Adrenal gland (tissue), 12 donors: Measurements from ENCODE around the gene MACROD2. TPM values are rescaled to one million over a fixed set of nuclear protein-coding genes. Genes with fewer than 3 reads are reported as not detected.

Experiments
- DNase-seq, 7 donors: peaks; one replicate each; pipeline ENCODE4 v3.0.0-alpha.2; 2019 to 2020
- H3K27ac ChIP-seq, 5 donors: fragments of 200-600 bp; sonication (generic) in 4 of 5; 1 replicate in 3 of 5; 2 replicates in 2 of 5; pipeline versions ENCODE4 v1.5.1 to v1.8.0; 2016 to 2020; ENCODE audit warnings: mild to moderate bottlenecking in 1 of 5
- H3K27me3 ChIP-seq: fragments of 200-600 bp; 2 replicates; pipeline ENCODE4 v1.8.0; 2021
- H3K36me3 ChIP-seq, 2 donors: fragments of 200-600 bp; replicated peaks in 1 of 2; 1 replicate in 1 of 2; 2 replicates in 1 of 2; pipeline versions ENCODE4 v1.5.1 to v1.8.0; 2018 to 2022
- H3K4me1 ChIP-seq, 2 donors: fragments of 200-600 bp; replicated peaks in 1 of 2; 1 replicate in 1 of 2; 2 replicates in 1 of 2; pipeline versions ENCODE4 v1.5.1 to v1.8.0; 2018 to 2021
- H3K4me3 ChIP-seq, 4 donors: fragments of 200-600 bp; sonication (generic) in 3 of 4; one replicate each; pipeline ENCODE4 v1.5.1; 2016 to 2018
- H3K9me3 ChIP-seq, 3 donors: fragments of 200-600 bp; sonication (generic) in 1 of 3; replicated peaks in 1 of 3; 1 replicate in 2 of 3; 2 replicates in 1 of 3; pipeline versions ENCODE4 v1.5.1 to v1.8.0; 2016 to 2021
- CTCF ChIP-seq, 6 experiments: fragments of 450-650 bp in 4 of 6; fragments of 200-600 bp in 2 of 6; sonication (generic) in 1 of 6; IDR thresholded peaks; 1 replicate in 5 of 6; 2 replicates in 1 of 6; pipeline versions ENCODE4 v1.5.1 to v1.8.0; 2016 to 2021; ENCODE audit warnings: antibody characterized with exemption in 6 of 6, mild to moderate bottlenecking in 2 of 6, moderate library complexity in 1 of 6
- POLR2A ChIP-seq, 2 donors: fragments of 450-650 bp; IDR thresholded peaks; one replicate each; pipeline ENCODE4 v1.6.1; 2017; ENCODE audit warnings: antibody characterized with exemption in 2 of 2, mild to moderate bottlenecking in 2 of 2, moderate library complexity in 1 of 2
- WGBS, 4 donors: extraction: QIAGEN DNeasy Blood & Tissue Kit in 2 of 4; methylation state at CpG; one replicate each; pipeline versions ENCODE4 v1.1.5 to v1.1.7; 2013 to 2017; 5-methylcytosine and 5-hydroxymethylcytosine counted together
- intact Hi-C, 2 donors: fragments of 100-400 bp; cut with DNase I; formaldehyde crosslinking; loops; one replicate each; pipeline versions ENCODE4 v1.14.1 to v1.15.0; 2022 to 2023
- polyA plus RNA-seq, 3 donors: library from polyadenylated mRNA; stranded (reverse); fragments of 200-250 nt in 2 of 3; fragments of 350-450 nt in 1 of 3; fragmentation: Illumina TruSeq in 1 of 3; extraction: RNeasy Lipid Tissue Mini Kit (QIAGEN cat#74804) in 1 of 3; gene quantifications; one replicate each; pipeline ENCODE4 v1.2.3, GENCODE V29; 2013 to 2014
- total RNA-seq, 9 donors: library from RNA; depleted of rRNA in 4 of 9; stranded (reverse); fragments of >200 nt in 4 of 9; fragments of 120-200 nt in 1 of 9; fragmentation: NEBNext Ultra II Directional in 1 of 9; extraction: Animal tissue kit (Norgen Biotek cat#: 25700) in 1 of 9; gene quantifications; one replicate each; pipeline versions ENCODE4 v1.1.0 to v1.2.4, GENCODE V29; 2013 to 2023
- donor health status: healthy with polysubstance abuse.
- donor health status: Bipolar disorder and iron deficiency.
- donor health status: DM: yes; HTN: yes; CAD: no.
- donor health status: DM: no; HTN: no; CAD: no.
- donor health status: DM: no; HTN: no; CAD: no.
- donor health status: DM: yes; HTN: yes; CAD: no.

MACROD2 gene
- total and polyA plus RNA-seq, 12 donors, result 1.1 to 21.2 (median 6.4) TPM

- 59 to 73% (median 60%) methylated on average over 9 of the region's 9 CpGs for WGBS, 4 donors
- peak in 4 of 7 donors; percentile 9 to 54 (median 16) for DNase-seq
- intact Hi-C loops, result no loop called here
- TF ChIP-seq POLR2A (IDR thresholded peaks at IDR 0.05) (no peak), CTCF (IDR thresholded peaks at IDR 0.05) (no peak)
- no peaks in the 10 kb centered on the region for H3K4me1 ChIP-seq
- no peak overlapping the region for H3K4me3 ChIP-seq
- H3K36me3 ChIP-seq, result no peaks in the 10 kb centered on the region
- no peaks in the 10 kb centered on the region for H3K27me3 ChIP-seq
- no peaks in the 10 kb centered on the region for H3K9me3 ChIP-seq
- no peak overlapping the region for H3K27ac ChIP-seq
Measured at GRCh38 chr20:15446373-15446772, 1451.1 kb downstream of the MACROD2 start.

- intact Hi-C loops, result no loop called here
- no peaks in the 10 kb centered on the region for H3K27me3 ChIP-seq
- H3K9me3 ChIP-seq, result no peaks in the 10 kb centered on the region
- H3K36me3 ChIP-seq, result no peaks in the 10 kb centered on the region
- 60 to 83% (median 62%) methylated on average over 2 of the region's 2 CpGs for WGBS, 4 donors
- no peak overlapping the region for H3K27ac ChIP-seq
- no peak for TF ChIP-seq POLR2A (IDR thresholded peaks at IDR 0.05)
- TF ChIP-seq CTCF (IDR thresholded peaks at IDR 0.05), result no peak
- no peaks in the 10 kb centered on the region for H3K4me1 ChIP-seq
- H3K4me3 ChIP-seq, result no peak overlapping the region
- DNase-seq, result no peak
Measured at GRCh38 chr20:15447549-15447948, 1452.2 kb downstream of the MACROD2 start.

GRCh38 chr20:15449061-15449460, 1453.7 kb downstream of the MACROD2 start:
- Histone ChIP-seq H3K36me3 (no peaks in the 10 kb centered on the region), H3K4me3 (no peak overlapping the region), H3K9me3 (no peaks in the 10 kb centered on the region), H3K27me3 (no peaks in the 10 kb centered on the region), H3K27ac (no peak overlapping the region), H3K4me1 (no peaks in the 10 kb centered on the region)
- no peak for TF ChIP-seq POLR2A (IDR thresholded peaks at IDR 0.05)
- no peak for TF ChIP-seq CTCF (IDR thresholded peaks at IDR 0.05)
- intact Hi-C loops, result no loop called here
- no peak for DNase-seq
- 88 to 96% (median 93%) methylated on average over 4 of the region's 4 CpGs for WGBS, 4 donors

GRCh38 chr20:15451241-15451640, 1455.9 kb downstream of the MACROD2 start:
- H3K9me3 ChIP-seq, result no peaks in the 10 kb centered on the region
- TF ChIP-seq POLR2A (IDR thresholded peaks at IDR 0.05), result no peak
- no peak for TF ChIP-seq CTCF (IDR thresholded peaks at IDR 0.05)
- H3K27me3 ChIP-seq, result no peaks in the 10 kb centered on the region
- 66 to 88% (median 73%) methylated on average over 2 of the region's 2 CpGs for WGBS, 4 donors
- no peak for DNase-seq
- H3K4me1 ChIP-seq, result no peaks in the 10 kb centered on the region
- H3K4me3 ChIP-seq, result no peak overlapping the region
- no peaks in the 10 kb centered on the region for H3K36me3 ChIP-seq
- no peak overlapping the region for H3K27ac ChIP-seq
- intact Hi-C loops, result no loop called here
